HEK293T (cell line): ENCODE data around the gene PAFAH1B1.

Source experiments
- ARNT ChIP-seq: fragments of 450-650 bp; IDR thresholded peaks from 2 replicates; pipeline ENCODE4 v1.6.1; 2017; ENCODE audit warnings: mild to moderate bottlenecking
- BHLHE40 ChIP-seq: fragments of 450-650 bp; IDR thresholded peaks from 2 replicates; pipeline ENCODE4 v1.6.1; 2016; ENCODE audit warnings: mild to moderate bottlenecking, moderate library complexity, borderline replicate concordance
- CTBP1 ChIP-seq: fragments of 450-650 bp; IDR thresholded peaks from 2 replicates; pipeline ENCODE4 v1.6.1; 2016; ENCODE audit warnings: borderline replicate concordance
- FOXA1 ChIP-seq: fragments of 450-650 bp; IDR thresholded peaks from 2 replicates; pipeline ENCODE4 v1.6.1; 2016; ENCODE audit warnings: mild to moderate bottlenecking
- FOXK2 ChIP-seq: fragments of 450-650 bp; IDR thresholded peaks from 2 replicates; pipeline ENCODE4 v1.6.1; 2016; ENCODE audit warnings: mild to moderate bottlenecking
- FOXM1 ChIP-seq: fragments of 450-650 bp; IDR thresholded peaks from 2 replicates; pipeline ENCODE4 v1.6.1; 2017; ENCODE audit warnings: mild to moderate bottlenecking, borderline replicate concordance
- NFRKB ChIP-seq: fragments of 450-650 bp; IDR thresholded peaks from 2 replicates; pipeline ENCODE4 v1.6.1; 2016; ENCODE audit warnings: mild to moderate bottlenecking, moderate library complexity
- TARDBP ChIP-seq: fragments of 450-650 bp; IDR thresholded peaks from 2 replicates; pipeline ENCODE4 v1.6.1; 2016
- ZNF384 ChIP-seq: fragments of 450-650 bp; IDR thresholded peaks from 2 replicates; pipeline ENCODE4 v1.6.1; 2016

DNA sequence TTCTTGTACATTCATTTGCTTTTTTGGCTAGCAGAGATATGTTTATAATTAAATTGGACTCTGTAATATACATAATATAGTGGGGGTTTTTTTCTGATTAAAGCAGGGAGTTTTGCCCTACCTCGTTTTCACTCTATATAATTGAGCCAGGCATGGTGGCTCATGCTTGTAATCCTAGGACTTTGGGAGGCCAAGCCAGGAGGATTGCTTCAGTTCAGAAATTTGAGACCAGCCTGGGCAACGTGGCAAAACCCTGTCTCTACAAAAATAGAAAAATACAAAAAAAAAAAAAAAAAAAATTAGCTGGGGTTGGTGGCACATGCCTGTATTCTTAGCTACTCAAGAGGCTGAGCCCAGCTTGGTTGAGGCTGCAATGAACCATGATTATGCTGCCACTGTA lies 42.2 kb downstream of the PAFAH1B1 start:
- TF ChIP-seq ARNT, result no peak
- TF ChIP-seq FOXK2, result no peak
- TF ChIP-seq TARDBP, result no peak
- TF ChIP-seq FOXM1, result no peak
- no peak for TF ChIP-seq FOXA1
- no peak for TF ChIP-seq CTBP1
- TF ChIP-seq NFRKB, result no peak
- TF ChIP-seq BHLHE40, result no peak
- TF ChIP-seq ZNF384, result no peak
